ENCODE measurements around the gene DHCR24.

GRCh38 chr1:54931275-54931840 is 44.4 kb upstream of the DHCR24 start:
- TF ChIP-seq CTCF (IDR thresholded peaks at IDR 0.05 in 8 of 11, conservative IDR thresholded peaks at IDR 0.05 in 3 of 11) = no peak
- TF ChIP-seq POLR2A (IDR thresholded peaks at IDR 0.05) = no peak

Measured in spleen (tissue), 7 donors.